Activated gamma-delta T cell treated with anti-CD3 and anti-CD28 coated beads, Interleukin-2, amount 50 U/mL, for 16 hours (primary cell): ENCODE data around the gene SCEL.
"Not testable (repeated sequence)": the region's sequence is repeated elsewhere in the genome, so short reads cannot be mapped to it uniquely, and the experiment has no call there.

Experiments
- DNase-seq: peaks from one replicate; pipeline ENCODE4 v3.0.0-alpha.2; 2020; ENCODE audit warnings: low read depth

SCEL gene

DNA sequence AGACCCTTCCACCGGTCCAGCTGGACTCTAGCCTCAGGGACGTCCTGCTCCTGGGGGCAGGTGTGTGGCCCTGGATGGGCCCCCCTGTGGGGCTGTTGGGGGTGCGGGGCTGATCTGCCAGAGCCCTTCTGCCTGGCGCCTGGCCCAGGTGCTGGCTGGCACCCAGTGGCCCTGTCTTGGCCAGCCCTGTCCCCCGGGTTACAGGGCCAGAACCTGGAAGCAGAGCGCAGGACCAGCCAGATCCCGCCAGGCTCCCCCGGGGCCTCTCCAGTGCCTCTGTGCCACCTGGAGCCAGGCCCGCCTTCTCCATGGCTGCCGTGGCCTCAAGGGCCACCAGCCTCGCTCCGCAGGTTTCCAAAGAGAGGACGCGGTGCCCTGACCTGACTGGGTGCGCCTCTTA, 127.3 kb downstream of the SCEL start:
- not testable (repeated sequence) for DNase-seq

DNA sequence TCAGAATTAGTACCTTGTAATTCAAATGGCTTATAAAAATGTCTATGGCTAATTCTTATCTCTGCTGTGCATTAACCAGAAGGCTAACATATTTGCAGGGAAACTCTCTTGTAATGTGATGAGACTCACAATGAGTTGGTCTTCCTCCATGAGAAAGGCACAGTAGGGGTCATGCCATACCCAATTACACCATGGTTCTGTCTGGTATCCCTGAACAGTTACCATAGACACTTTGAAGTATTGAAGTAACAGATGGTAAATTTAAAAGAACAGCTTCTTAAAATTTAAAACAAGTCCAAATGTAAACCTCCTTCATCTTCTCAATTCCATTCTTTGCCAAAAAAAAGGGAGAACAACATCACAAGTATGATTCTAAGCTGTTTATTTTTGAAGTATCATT, 139.3 kb downstream of the SCEL start:
- no peak for DNase-seq

DNA sequence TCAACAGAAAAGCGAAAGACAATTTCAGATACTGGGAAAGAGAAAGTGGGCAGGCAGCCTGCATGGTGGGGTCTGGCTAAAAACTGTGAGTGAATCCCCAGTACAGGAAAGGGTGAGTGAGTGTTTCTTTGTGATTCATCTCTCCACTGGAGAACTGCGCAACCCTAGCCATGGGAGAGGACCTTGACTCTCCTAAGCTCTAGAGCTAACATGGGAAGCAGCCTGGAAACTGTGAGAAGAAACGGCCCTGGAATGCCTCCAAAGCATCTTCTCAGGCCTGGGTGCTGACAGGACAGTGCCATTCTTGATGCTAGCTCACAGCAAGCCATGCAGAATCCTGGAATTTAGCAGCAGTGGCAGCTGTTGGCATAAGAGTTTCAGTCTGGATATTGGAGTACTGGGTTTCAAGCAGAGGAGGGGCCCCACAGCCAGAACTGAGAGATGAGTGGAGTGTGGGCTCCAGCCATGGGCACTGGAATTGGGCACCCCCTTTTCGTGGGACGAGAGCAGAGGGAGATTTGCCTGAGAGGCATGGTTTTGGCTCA, 143.3 kb downstream of the SCEL start:
- no peak for DNase-seq

DNA sequence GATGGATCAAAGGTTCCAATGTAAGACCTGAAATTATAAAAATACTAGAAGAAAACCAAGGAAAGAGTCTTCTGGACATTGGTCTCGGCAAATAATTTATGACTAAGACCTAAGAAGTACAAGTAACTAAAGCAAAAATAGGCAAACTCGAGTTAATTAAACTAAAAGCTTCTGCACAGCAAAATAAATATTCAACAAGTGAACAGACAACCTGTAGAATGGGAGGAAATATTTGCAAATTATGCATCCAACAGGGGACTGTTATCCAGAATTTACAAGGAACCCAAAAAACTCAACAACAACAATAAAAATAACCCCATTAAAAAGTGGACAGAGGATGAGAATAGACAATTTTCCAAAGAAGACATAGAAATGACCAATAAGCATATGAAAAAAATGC, 152.3 kb downstream of the SCEL start:
- DNase-seq: no peak

DNA sequence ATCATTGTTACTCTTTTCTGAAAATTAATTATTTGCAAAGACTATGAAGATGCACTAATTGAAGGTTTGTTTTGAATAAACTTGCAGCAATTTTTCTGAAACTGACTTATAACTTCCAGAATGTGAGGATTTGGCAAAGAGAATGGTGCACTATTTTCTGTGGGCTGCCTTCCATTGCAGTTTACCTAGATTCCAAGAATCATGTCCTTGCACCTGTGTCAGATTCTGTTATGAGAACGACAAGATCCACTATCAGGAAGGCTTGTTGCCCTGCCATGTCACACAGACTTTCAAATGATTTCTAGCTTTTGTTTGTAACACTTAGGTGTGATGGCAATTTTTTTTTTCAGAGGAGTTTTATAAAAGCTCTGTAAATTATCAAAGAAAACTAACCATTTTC, 156.4 kb downstream of the SCEL start:
- DNase-seq: no peak

DNA sequence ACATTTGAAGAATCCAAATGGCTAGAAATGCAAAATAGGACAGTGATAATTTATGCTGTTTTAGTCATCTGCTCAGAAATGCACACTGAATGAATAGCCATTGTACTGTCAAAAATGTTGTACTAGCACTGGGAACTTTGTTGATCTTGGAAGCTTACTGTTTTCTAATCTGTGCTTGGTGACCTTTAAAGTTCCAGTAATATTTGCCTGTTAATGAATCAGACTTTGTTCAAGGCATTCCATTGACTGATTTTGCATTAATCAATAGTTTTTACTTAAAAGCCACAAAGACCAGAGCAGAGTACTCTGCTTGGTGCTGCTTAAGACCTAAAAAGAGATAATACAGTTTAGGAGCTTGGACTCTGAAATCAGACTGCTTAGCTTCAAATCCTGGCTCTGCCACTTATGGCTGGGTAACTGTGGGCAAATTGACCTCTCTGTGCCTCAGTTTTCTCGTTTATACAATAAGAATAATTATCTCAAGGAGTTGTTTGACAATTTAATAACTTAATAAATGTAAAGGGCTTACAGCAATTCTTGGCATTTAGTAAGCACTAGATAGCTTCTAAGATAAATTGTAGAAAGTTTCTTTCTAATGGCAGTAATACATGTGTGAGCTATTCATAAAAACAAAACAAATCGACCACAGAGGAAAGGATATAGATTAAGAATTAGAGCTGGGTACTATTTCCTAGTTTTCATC, 157.4 kb downstream of the SCEL start:
- no peak for DNase-seq

DNA sequence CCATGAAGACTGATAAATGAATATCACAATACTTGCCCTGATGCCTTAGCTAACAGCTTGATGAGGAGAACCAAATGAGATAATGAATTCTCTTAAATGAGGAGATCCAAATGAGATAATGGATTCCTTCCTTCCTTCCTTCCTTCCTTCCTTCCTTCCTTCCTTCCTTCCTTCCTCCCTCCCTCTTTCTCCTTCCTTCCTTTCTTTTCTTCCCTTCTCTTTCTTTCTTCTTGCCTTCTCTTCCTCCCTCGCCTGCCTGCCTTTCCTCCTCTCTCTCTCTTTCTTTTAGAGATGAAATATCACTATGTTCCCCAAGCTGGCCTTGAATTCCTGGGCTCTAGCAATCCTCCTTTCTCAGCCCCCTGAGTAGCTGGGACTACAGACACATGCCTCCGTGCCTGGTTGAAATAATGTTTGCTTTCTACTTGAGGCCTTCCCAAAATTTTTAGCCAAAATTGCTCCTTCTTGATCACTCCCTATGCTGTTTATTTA, 158.0 kb downstream of the SCEL start:
- DNase-seq: no peak
